Measurements from ENCODE around the gene ANKRD13B.

Gene ANKRD13B

DNA sequence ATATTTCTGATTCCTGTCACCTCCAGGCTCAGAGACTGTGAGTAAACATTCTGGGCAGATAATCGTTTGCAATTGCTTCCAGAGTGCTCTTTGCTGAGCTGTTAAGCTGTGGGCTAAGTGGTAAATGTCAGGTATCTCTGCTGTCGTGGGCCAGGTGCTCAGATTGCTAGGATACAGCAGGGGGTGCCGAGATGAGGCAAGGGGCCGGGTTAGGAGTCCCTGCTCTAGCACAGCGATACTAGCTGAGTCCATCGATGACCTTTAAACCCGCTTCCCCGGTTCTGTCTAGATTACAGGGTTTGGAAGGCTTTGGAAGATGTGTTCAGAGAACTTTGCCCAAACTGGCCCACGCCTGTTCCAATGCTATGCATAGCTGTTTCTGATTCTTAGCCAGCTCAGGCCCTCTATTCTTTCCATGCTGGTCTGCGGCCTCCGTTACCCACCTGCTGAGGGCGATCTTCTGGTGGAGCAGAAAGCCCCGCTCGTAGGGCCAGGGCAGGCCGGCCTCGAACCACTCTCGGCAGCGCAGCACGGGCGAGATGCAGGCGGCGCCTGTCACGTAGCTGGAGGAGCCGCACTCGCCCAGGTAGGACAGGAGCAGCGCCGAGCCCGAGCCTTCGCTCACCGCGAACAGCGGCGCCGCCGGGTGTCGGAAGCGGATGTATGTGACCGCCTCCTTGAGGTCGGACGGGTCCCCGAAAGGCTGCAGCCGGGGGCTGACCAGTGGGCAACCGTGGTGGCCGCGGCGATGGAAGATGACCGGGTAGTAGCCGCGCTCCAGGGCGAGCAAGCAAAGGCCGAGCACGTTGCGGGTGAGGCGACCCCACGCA is 27.1 kb upstream of the ANKRD13B start:
- ATAC-seq (peak; percentile 29), DNase-seq (ENCODE audit: low spot score in 2 of 2) (peak; percentile 48 to 84)
- Mint-ChIP-seq H3K4me1 (peaks cover 54% of the 10 kb centered on the region), H3K36me3 (peaks cover 39% of the 10 kb centered on the region), H3K9me3 (no peaks in the 10 kb centered on the region), H3K27ac (peak overlapping the region; percentile 89), H3K4me3 (peak overlapping the region; percentile 97)

DNA sequence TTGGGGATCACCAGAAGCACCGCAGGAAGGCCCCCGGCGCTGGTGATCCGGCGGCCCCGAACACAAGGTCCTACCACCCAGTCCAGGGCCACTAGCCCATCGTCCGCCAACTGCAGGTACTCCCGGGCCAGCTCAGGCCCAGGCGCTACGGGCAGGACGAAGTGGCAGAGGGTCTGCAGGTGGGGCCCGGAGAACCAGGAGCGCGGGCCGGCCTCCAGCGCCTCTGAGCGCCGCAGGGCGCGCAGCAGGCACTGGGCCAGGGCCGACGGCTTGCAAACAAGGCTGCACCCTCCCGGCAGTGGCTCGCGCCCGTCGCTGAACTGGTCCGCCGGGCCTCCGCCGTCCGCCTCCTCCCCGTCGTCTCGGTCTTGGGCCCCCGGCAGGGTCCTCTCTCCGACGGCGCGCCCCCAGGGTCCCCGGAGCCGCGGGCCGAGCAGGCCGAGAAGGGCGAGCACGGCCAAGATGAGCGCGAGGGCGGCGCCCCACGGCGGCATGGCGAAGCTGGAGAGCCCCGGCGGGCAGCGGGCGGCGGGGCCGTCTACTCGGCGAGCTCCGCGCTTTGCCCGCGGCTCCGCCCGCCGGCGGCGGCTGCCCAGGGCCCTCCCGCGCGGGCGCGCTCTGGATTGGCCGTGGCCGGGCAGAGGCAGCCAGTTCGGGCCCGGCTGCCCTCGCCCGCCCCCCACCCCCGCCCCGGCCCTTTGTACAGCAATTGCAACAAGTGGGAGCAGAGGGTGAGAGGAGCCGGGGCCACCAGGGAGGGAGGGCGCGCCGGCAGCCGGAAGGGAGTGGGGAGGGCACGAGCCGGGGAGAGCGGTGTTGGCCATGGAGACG is 26.2 kb upstream of the ANKRD13B start, which contains the start of gene ABHD15:
Gene ABHD15, minus strand, starts transcription at position 565 of the 831 bp plus-strand sequence. Its CDS starts 71 bp downstream, at position 494.
- H3K36me3 Mint-ChIP-seq: peaks cover 32% of the 10 kb centered on the region
- peak within 1 kb of the TSS; percentile 97 for H3K4me3 Mint-ChIP-seq
- ATAC-seq (peak; percentile 66), DNase-seq (ENCODE audit: low spot score in 2 of 2) (peak; percentile 69 to 85)
- no peaks in the 10 kb centered on the region for H3K9me3 Mint-ChIP-seq
- H3K27ac Mint-ChIP-seq: peak within 1 kb of the TSS; percentile 89
- H3K4me1 Mint-ChIP-seq: peaks cover 57% of the 10 kb centered on the region

DNA sequence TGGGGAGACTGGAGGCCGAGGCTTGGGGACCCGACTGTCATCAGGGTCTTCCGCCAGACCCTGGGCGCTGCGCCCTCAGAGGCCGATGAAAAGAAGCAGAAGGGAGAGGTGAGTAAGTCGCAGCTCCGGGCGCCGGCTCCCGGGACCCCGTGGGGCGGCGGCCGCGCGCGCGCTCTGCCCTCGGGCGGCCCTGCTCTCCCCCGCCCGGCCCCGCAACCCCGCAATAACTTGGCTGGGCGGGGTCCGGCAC is 25.7 kb upstream of the ANKRD13B start:
- ATAC-seq (peak; percentile 6), DNase-seq (ENCODE audit: low spot score in 2 of 2) (peak in 1 of 2 donors; percentile 85)
- peaks cover 27% of the 10 kb centered on the region for H3K36me3 Mint-ChIP-seq
- H3K4me1 Mint-ChIP-seq: peaks cover 52% of the 10 kb centered on the region
- H3K4me3 Mint-ChIP-seq: peak overlapping the region; percentile 97
- peak overlapping the region; percentile 84 for H3K27ac Mint-ChIP-seq
- H3K9me3 Mint-ChIP-seq: no peaks in the 10 kb centered on the region

DNA sequence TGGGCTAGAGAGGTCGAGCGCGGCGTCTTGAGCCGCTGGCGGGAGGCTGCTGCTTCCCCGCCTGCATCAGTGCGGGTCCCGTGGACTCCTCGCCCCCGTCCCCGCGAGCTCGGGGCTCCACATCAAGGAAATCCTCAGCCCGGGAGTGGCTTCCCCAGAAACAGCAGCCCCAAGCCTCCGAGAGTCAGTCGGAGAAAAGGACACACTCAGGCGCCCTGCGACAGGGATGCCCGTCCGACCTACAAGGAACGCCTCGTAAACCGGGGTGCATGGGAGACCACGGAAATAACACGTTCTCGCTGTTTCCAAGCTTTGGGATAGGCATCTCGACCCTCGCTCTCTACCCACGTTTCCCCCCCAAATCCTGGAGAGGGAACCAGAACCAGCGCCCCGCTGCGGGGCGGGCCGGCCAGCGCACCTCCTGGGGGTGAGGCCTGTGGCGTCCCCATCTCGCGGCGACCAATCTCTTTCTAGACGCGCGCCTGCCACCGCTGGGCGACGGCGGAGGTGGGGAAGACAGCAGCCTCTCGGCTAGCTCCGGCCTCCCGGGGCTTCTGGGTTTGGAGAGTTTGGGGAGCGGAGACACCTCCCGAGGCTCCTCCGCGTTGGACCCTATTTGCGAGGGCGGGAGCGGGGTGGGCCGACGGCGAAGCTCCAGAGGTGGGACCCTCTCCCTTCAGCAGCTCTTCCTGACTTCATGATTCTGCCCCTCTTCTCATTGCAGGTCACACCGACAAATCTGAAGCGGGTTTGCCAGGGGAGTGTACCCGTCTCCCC is 25.2 kb upstream of the ANKRD13B start:
- Mint-ChIP-seq H3K27ac (peak overlapping the region; percentile 84), H3K9me3 (no peaks in the 10 kb centered on the region), H3K4me3 (peak overlapping the region; percentile 97), H3K4me1 (peaks cover 46% of the 10 kb centered on the region), H3K36me3 (peaks cover 22% of the 10 kb centered on the region)
- DNase-seq (ENCODE audit: low spot score in 2 of 2) (peak; percentile 63 to 88), ATAC-seq (peak; percentile 68)

DNA sequence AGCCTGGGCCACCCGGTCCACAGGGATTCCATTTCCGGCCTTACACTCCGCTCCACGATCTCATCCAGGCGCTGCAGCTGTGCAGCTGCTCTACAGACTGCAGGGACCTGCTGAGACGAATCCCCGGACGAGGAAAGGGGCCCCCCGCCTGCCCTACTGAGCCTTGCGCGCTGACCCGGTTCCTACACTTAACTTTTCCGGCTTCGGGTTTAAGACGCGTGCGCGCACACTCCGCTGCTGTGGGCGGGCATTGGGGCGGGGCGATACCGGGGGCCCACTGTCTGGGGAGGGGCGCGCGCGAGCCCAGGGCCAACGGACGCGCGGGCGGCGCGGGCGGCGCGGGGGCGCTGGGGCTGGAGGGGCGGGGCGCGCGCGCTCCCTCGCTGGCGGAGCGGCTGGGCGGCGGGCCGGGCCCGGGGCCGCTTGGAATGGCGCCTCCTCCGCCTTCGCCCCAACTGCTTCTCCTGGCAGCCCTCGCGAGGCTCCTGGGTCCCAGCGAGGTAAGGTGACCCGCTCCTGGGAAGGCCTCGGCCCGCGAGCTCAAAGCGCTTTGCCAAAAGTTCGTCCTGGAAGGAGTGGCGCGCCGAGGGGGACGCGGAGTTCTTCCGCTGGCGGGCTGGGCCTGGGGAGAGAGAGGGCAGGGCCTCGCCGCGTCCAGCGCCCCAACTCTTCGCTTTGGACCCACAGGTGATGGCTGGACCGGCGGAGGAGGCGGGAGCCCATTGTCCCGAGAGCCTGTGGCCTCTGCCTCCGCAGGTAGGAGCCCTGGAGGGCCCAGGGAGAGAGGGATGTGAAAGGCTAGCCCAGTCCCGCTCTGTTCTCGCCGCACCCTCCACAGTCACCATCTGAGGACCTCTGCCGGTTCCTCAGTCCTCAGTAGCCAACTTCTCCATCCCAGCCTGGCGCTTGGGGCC is 24.3 kb upstream of the ANKRD13B start, which contains the start of gene TP53I13:
Gene TP53I13, plus strand, starts transcription at position 371 of the 914 bp plus-strand sequence. Its CDS starts 58 bp downstream, at position 429.
- Mint-ChIP-seq H3K9me3 (no peaks in the 10 kb centered on the region), H3K4me1 (peaks cover 50% of the 10 kb centered on the region), H3K27ac (peak within 1 kb of the TSS; percentile 92), H3K4me3 (peak within 1 kb of the TSS; percentile 97), H3K36me3 (peaks cover 25% of the 10 kb centered on the region)
- DNase-seq (ENCODE audit: low spot score in 2 of 2): peak; percentile 71 to 91
- ATAC-seq: peak; percentile 61

DNA sequence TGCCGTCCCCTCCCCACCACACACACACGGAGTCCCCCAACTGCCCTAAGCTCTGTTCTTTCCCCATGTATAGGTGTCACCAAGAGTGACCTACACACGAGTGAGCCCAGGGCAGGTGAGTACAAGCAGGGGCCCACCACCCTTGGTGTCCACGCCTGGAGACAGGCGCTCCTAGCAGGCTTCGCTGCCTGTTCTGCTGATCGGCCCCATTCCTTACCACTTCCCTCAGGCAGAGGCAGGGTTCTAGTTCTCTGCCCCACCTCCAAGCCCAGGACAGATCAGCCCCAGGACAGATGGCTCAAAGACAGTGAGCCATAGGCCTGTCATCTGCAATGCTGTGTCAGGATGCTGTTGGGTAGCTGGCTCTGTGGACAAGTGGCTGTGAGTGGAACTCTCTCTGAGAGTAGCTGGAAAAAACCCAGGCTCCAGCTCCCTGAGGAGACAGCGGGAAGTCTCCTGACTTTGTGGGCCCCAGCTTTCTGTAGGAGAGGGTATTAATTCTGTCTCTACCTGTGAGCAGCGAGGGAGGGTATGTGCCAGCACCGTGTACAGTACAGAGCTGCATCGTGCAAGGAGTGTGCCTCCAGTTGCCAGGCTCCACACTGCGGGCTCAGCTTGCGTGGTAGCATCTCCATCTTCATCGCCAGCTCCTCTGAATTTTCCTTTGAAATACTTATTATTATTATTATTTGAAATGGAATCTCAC is 23.5 kb upstream of the ANKRD13B start:
- ATAC-seq (no peak), DNase-seq (ENCODE audit: low spot score in 2 of 2) (no peak)
- peak overlapping the region; percentile 92 for H3K27ac Mint-ChIP-seq
- peak overlapping the region; percentile 97 for H3K4me3 Mint-ChIP-seq
- H3K9me3 Mint-ChIP-seq: no peaks in the 10 kb centered on the region
- peaks cover 33% of the 10 kb centered on the region for H3K36me3 Mint-ChIP-seq
- H3K4me1 Mint-ChIP-seq: peaks cover 52% of the 10 kb centered on the region

DNA sequence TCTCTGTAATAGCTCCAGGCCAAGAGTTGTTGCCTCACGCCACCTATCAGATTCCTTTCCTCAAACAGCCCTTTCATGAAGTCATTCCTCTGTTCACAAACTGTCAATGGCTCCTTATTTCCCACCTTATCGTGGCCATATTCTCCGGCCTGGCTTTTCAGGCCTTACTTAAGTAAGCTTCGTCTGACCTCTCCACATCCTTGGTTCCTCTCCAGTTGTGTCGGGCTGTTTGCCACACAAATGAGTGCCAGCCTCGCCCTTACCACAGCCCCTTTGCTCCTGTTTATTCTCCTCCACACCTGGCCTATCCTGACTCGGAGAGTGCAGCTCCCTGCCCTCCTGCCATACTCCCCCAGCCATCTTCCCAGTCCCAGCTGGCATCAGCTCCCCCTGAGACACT is 22.4 kb upstream of the ANKRD13B start:
- Mint-ChIP-seq H3K4me3 (peak overlapping the region; percentile 16), H3K9me3 (no peaks in the 10 kb centered on the region), H3K4me1 (peaks cover 47% of the 10 kb centered on the region), H3K27ac (no peak overlapping the region), H3K36me3 (peaks cover 44% of the 10 kb centered on the region)
- DNase-seq (ENCODE audit: low spot score in 2 of 2) (no peak), ATAC-seq (no peak)

DNA sequence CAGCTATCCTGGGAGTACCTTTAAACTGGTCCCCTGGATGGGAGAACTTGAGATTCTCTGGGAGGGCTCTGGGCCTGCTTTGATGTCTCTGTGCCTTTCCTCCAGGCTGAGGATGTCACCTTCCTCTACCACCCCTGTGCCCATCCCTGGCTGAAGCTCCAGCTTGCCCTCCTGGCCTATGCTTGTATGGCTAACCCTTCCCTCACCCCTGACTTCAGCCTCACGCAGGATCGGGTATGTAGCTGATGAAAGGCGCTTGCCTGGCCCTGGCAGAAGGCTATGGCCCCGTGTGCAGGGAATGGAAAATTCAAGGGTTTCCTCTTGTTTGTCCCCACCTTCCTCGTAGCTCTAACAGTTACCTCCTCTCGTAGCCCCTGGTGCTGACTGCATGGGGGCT is 21.4 kb upstream of the ANKRD13B start:
- ATAC-seq (no peak), DNase-seq (ENCODE audit: low spot score in 2 of 2) (no peak)
- Mint-ChIP-seq H3K9me3 (no peaks in the 10 kb centered on the region), H3K27ac (no peak overlapping the region), H3K4me1 (peaks cover 40% of the 10 kb centered on the region), H3K36me3 (peaks cover 51% of the 10 kb centered on the region), H3K4me3 (no peak overlapping the region)

DNA sequence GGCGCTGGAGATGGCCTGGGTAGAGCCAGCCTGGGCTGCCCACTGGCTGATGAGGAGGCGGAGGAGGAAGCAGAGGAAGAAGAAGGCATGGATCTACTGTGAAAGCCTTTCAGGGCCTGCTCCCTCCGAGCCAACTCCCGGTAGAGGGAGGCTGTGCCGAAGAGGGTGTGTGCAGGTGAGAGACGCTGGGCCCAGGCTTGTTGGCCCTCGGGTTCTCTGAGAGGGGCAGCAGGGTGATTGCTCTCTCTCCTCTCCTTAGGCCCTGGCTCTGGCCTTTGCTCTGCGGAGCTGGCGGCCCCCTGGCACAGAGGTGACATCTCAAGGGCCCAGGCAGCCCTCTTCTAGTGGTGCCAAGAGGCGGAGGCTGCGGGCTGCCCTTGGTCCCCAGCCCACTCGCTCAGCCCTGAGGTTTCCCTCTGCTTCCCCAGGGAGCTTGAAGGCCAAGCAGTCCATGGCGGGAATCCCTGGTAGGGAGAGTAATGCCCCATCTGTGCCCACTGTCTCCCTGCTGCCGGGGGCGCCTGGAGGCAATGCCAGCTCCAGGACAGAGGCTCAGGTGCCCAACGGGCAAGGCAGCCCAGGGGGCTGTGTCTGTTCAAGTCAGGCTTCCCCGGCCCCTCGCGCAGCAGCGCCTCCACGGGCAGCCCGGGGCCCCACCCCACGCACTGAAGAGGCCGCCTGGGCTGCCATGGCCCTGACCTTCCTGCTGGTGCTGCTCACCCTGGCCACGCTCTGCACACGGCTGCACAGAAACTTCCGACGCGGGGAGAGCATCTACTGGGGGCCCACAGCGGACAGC is 20.9 kb upstream of the ANKRD13B start:
- no peak overlapping the region for H3K27ac Mint-ChIP-seq
- ATAC-seq (no peak), DNase-seq (ENCODE audit: low spot score in 2 of 2) (no peak)
- no peaks in the 10 kb centered on the region for H3K9me3 Mint-ChIP-seq
- peaks cover 54% of the 10 kb centered on the region for H3K36me3 Mint-ChIP-seq
- H3K4me1 Mint-ChIP-seq: peaks cover 40% of the 10 kb centered on the region
- no peak overlapping the region for H3K4me3 Mint-ChIP-seq

DNA sequence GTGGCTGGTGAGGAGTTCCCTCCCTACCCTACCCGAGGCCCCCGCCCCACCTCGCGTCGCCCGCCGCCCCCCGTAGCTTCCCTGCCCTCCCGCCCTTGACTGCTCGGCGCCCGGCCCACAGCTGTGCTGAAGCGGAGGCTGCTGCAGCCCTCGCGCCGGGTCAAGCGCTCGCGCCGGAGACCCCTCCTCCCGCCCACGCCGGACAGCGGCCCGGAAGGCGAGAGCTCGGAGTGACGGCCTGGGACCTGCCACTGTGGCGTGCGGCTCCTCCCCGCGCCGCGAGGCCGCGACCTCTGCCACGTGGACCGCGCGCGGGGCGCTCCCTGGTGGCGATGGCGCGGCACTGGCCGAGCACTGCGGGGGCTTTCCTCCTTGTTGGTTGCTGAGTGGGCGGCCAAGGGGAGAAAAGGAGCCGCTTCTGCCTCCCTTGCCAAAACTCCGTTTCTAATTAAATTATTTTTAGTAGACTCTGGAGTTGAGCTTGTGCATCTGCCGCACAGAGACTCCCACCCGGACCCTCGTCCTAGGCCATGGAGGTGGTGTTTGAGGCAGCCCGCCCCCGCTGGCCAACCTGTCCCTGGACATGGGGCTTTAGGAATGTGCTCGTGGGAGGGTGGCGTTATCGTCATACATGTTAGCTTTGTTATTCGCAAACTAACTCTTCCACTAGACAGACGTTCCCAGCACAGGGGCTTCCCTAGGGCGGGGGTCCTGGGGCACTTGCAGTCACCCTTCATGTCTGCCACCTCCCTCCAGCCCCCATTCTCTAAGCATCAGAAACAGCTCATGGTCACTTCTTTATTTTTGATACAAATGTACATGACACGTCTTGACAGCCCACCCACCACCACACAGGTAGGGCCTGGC is 20.0 kb upstream of the ANKRD13B start:
- Mint-ChIP-seq H3K4me3 (peak overlapping the region; percentile 11), H3K36me3 (peaks cover 59% of the 10 kb centered on the region)

DNA sequence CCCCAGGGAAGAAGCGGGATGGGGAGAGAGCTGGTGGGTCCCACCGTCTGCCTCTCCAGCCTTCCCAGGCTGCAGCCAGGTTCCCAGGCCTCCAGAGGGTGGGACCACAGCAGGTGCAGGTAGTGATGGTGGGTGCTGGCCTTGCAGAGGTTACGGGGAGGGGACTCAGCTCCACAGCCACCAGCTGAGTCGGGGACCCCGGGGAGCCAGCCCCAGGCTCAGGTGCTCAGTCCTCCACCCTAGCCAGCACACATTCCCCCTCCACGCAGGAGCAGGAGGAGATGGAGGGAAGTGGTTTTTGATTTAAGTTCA is 19.4 kb upstream of the ANKRD13B start:
- DNase-seq (ENCODE audit: low spot score in 2 of 2) (no peak), ATAC-seq (no peak)
- Mint-ChIP-seq H3K36me3 (peaks cover 60% of the 10 kb centered on the region), H3K4me3 (peak overlapping the region; percentile 11), H3K27ac (peak overlapping the region; percentile 69), H3K4me1 (peaks cover 35% of the 10 kb centered on the region), H3K9me3 (no peaks in the 10 kb centered on the region)

More for the DNA sequence above, 20.0 kb upstream of the ANKRD13B start:
- Mint-ChIP-seq H3K9me3 (no peaks in the 10 kb centered on the region), H3K27ac (peak overlapping the region; percentile 69), H3K4me1 (peaks cover 40% of the 10 kb centered on the region)
- peak; percentile 62 for ATAC-seq
- DNase-seq (ENCODE audit: low spot score in 2 of 2): peak in 1 of 2 donors; percentile 63

DNA sequence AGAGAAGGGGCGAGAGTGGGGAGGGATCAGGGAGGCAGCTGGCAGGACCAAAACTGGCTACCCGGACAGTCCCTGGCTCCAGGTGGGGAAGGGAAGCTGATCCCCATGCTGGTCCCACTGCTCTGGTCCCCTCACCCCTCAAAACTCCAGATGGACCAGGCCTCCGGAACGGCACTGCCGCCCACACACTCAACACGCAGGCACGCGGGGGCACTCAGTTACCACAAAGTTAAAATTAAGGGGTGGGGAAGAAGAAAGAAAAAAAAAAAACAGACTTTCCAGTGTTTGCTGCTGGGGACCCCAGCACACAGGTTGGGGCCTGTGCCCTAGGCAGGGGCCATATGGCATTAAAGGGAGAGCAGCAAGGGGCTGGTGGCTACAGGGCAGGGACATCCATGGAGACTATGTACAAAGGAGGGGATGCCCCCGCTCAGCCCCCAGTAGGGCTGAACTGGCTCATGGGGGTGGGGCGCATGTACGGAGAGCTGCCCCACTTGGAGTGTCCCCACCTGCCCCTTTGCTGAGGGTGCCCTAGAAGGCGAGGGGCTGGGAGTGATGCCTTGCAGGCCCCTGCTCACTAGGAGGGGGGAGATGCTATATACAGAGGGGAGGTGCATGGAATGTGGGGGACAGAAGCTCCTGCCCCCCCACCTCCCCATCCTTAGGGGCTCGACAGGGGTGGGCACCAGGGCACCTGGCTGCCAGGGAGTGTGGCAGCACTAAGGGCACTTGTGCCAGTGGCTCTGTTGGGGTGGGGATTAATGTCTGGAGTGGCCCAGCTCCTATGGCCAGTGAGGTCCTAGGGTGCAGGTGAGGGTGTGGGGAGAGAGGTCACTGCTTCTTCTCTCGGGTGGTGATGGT is 18.8 kb upstream of the ANKRD13B start:
- Mint-ChIP-seq H3K36me3 (peaks cover 63% of the 10 kb centered on the region), H3K9me3 (no peaks in the 10 kb centered on the region), H3K27ac (peak overlapping the region; percentile 69), H3K4me3 (no peak overlapping the region), H3K4me1 (peaks cover 32% of the 10 kb centered on the region)
- DNase-seq (ENCODE audit: low spot score in 2 of 2) (no peak), ATAC-seq (no peak)

Data from stimulated activated effector memory CD8-positive, alpha-beta T cell treated with anti-CD3 and anti-CD28 coated beads, Interleukin-12 subunit alpha, Interleukin-12 subunit beta, amount 100 ng/mL, for 72 hours (primary cell).